Measurements from ENCODE around the gene ALDH4A1. TPM values are rescaled to one million over a fixed set of nuclear protein-coding genes. Genes with fewer than 3 reads are reported as not detected.

Gene ALDH4A1
- total RNA-seq, 6 donors from 2014 or later = 5.7 to 13.4 (median 11.5) TPM

DNA sequence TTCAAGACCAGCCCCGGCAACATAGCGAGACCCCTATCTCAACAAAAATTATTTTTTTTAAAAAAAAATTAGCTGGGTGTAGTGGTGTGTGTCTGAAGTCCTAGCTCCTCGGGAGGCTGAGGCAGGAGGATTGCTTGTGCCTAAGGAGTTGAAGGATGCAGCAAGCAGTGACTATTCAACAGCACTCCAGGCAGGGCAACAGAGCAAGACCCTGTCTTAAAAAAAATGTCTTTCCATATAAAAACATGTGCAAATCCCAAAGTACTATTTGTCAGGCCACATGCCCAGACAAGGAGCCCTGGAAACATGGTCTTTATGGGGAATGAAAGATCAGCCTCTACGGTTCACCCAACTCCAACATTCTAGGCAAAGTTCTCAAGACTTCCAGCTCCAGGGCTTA is 40.8 kb upstream of the ALDH4A1 start:
- TF ChIP-seq EP300 (IDR thresholded peaks at IDR 0.05) = no peak
- TF ChIP-seq, protein P1, sequence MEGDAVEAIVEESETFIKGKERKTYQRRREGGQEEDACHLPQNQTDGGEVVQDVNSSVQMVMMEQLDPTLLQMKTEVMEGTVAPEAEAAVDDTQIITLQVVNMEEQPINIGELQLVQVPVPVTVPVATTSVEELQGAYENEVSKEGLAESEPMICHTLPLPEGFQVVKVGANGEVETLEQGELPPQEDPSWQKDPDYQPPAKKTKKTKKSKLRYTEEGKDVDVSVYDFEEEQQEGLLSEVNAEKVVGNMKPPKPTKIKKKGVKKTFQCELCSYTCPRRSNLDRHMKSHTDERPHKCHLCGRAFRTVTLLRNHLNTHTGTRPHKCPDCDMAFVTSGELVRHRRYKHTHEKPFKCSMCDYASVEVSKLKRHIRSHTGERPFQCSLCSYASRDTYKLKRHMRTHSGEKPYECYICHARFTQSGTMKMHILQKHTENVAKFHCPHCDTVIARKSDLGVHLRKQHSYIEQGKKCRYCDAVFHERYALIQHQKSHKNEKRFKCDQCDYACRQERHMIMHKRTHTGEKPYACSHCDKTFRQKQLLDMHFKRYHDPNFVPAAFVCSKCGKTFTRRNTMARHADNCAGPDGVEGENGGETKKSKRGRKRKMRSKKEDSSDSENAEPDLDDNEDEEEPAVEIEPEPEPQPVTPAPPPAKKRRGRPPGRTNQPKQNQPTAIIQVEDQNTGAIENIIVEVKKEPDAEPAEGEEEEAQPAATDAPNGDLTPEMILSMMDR (IDR thresholded peaks at IDR 0.05) = no peak
- TF ChIP-seq POLR2A (IDR thresholded peaks at IDR 0.05) = no peak
- no peak for TF ChIP-seq POLR2AphosphoS5 (IDR thresholded peaks at IDR 0.05)
- ATAC-seq (ENCODE audit: low FRiP score in 2 of 2) (no peak), DNase-seq (no peak)
- Histone ChIP-seq H3K4me1 (peaks cover 51 to 80% (median 72%) of the 10 kb centered on the region in 4 donors), H3K36me3 (no peaks in the 10 kb centered on the region), H3K27me3 (no peaks in the 10 kb centered on the region), H3K9me3 (no peaks in the 10 kb centered on the region), H3K27ac (peak overlapping the region in 1 of 4 donors; percentile 46), H3K4me3 (no peak overlapping the region)
- 93 to 100% methylated on average over 4 of the region's 4 CpGs for WGBS, 2 donors

DNA sequence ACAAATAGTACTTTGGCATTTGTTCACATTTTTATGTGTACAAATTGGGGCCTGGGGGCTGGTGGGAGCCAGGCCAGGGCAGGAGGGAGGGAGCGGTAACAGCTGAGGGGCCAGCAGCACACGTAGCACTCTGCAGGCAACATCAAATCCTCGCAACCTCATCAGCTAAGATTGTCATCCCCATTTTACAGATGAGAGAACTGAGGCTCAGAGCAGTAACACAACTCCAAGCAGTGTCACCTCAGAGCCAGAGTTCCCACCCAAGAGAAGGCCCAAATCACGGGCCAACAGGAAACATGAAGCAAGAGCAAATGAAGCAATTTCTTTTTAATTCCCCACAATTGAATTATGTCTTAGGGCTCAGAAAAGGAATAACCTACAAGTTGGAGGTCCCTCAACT is 40.0 kb upstream of the ALDH4A1 start:
- TF ChIP-seq POLR2AphosphoS5 (IDR thresholded peaks at IDR 0.05) (no peak), POLR2A (IDR thresholded peaks at IDR 0.05) (no peak), EP300 (IDR thresholded peaks at IDR 0.05) (no peak)
- TF ChIP-seq, protein P1 (IDR thresholded peaks at IDR 0.05) = no peak

GRCh38 chr1:18941221-18942141 is 39.1 kb upstream of the ALDH4A1 start:
- DNase-seq = no peak
- Histone ChIP-seq H3K4me1 (peaks cover 37 to 67% (median 62%) of the 10 kb centered on the region in 4 donors), H3K4me3 (no peak overlapping the region), H3K36me3 (no peaks in the 10 kb centered on the region), H3K27me3 (no peaks in the 10 kb centered on the region), H3K9me3 (no peaks in the 10 kb centered on the region), H3K27ac (peak overlapping the region in 2 of 4 donors; percentile 46)
- TF ChIP-seq, protein P1 (IDR thresholded peaks at IDR 0.05) = no peak
- TF ChIP-seq POLR2AphosphoS5 (IDR thresholded peaks at IDR 0.05) (no peak), POLR2A (IDR thresholded peaks at IDR 0.05) (no peak), EP300 (IDR thresholded peaks at IDR 0.05) (no peak)
- no peak for ATAC-seq (ENCODE audit: low FRiP score in 2 of 2)
- 46 to 71% methylated on average over 9 to 18 of the region's 18 CpGs for whole genome bisulfite sequencing, 2 donors

More for the DNA sequence above, 40.0 kb upstream of the ALDH4A1 start:
- Histone ChIP-seq H3K4me1 (peaks cover 43 to 72% (median 65%) of the 10 kb centered on the region in 4 donors), H3K4me3 (no peak overlapping the region), H3K27me3 (no peaks in the 10 kb centered on the region), H3K9me3 (no peaks in the 10 kb centered on the region), H3K27ac (peak overlapping the region in 2 of 4 donors; percentile 40 to 46), H3K36me3 (no peaks in the 10 kb centered on the region)
- WGBS, 2 donors = 78 to 82% methylated on average over 4 of the region's 4 CpGs
- ATAC-seq (ENCODE audit: low FRiP score in 2 of 2) (no peak), DNase-seq (no peak)

- Histone ChIP-seq H3K4me1 (peaks cover 38 to 67% (median 57%) of the 10 kb centered on the region in 4 donors), H3K9me3 (no peaks in the 10 kb centered on the region), H3K27me3 (no peaks in the 10 kb centered on the region), H3K27ac (no peak overlapping the region), H3K36me3 (no peaks in the 10 kb centered on the region), H3K4me3 (no peak overlapping the region)
- no peak for DNase-seq
- TF ChIP-seq POLR2AphosphoS5 (IDR thresholded peaks at IDR 0.05) = no peak
- ATAC-seq (ENCODE audit: low FRiP score in 2 of 2) = no peak
- 78 to 79% methylated on average over 13 of the region's 13 CpGs for WGBS, 2 donors
These were observed 38.1 kb upstream of the ALDH4A1 start for GRCh38 chr1:18940303-18941020.
